ENCODE measurements around the gene LRRC56.
"Not testable (repeated sequence)": the region's sequence is repeated elsewhere in the genome, so short reads cannot be mapped to it uniquely, and the experiment has no call there.

The LRRC56 gene

GRCh38 chr11:565921-566509 is 28.7 kb downstream of the LRRC56 start:
- Histone ChIP-seq H3K4me3 (ENCODE audit: low read depth in 1 of 5, low read length in 5 of 5) (no peak overlapping the region), H3K4me1 (ENCODE audit: control insufficient read depth in 5 of 5, insufficient read depth in 5 of 5, low read length in 5 of 5) (peaks cover 2 to 27% (median 24%) of the 10 kb centered on the region in 5 donors), H3K36me3 (ENCODE audit: control insufficient read depth in 5 of 5, insufficient read depth in 5 of 5, low read length in 5 of 5) (peaks cover 0 to 3% (median 0%) of the 10 kb centered on the region in 5 donors), H3K27ac (ENCODE audit: low read depth, low read length) (no peak overlapping the region), H3K9ac (ENCODE audit: low read length in 5 of 5) (no peak overlapping the region), H3K9me3 (ENCODE audit: control insufficient read depth in 5 of 5, low read length in 5 of 5) (no peaks in the 10 kb centered on the region), H3K27me3 (ENCODE audit: control insufficient read depth in 5 of 5, insufficient read depth in 4 of 5, low read length in 5 of 5) (no peaks in the 10 kb centered on the region)

- Histone ChIP-seq H3K9ac (ENCODE audit: low read length in 5 of 5) (no peak overlapping the region), H3K27me3 (ENCODE audit: control insufficient read depth in 5 of 5, insufficient read depth in 4 of 5, low read length in 5 of 5) (peaks cover 0 to 4% (median 0%) of the 10 kb centered on the region in 5 donors), H3K27ac (ENCODE audit: low read depth, low read length) (no peak overlapping the region), H3K9me3 (ENCODE audit: control insufficient read depth in 5 of 5, low read length in 5 of 5) (no peaks in the 10 kb centered on the region), H3K4me3 (ENCODE audit: low read depth in 1 of 5, low read length in 5 of 5) (no peak overlapping the region), H3K36me3 (ENCODE audit: control insufficient read depth in 5 of 5, insufficient read depth in 5 of 5, low read length in 5 of 5) (peaks cover 0 to 3% (median 0%) of the 10 kb centered on the region in 5 donors), H3K4me1 (ENCODE audit: control insufficient read depth in 5 of 5, insufficient read depth in 5 of 5, low read length in 5 of 5) (peaks cover 2 to 17% (median 15%) of the 10 kb centered on the region in 5 donors)
These were observed 29.8 kb downstream of the LRRC56 start for GRCh38 chr11:567011-567628.

- Histone ChIP-seq H3K9me3 (ENCODE audit: control insufficient read depth in 5 of 5, low read length in 5 of 5) (no peaks in the 10 kb centered on the region), H3K9ac (ENCODE audit: low read length in 5 of 5) (peak overlapping the region in 1 of 5 donors; percentile 62), H3K27ac (ENCODE audit: low read depth, low read length) (no peak overlapping the region), H3K27me3 (ENCODE audit: control insufficient read depth in 5 of 5, insufficient read depth in 4 of 5, low read length in 5 of 5) (peaks cover 0 to 4% (median 0%) of the 10 kb centered on the region in 5 donors), H3K4me3 (ENCODE audit: low read depth in 1 of 5, low read length in 5 of 5) (peak overlapping the region in 4 of 5 donors; percentile 22 to 70 (median 36)), H3K36me3 (ENCODE audit: control insufficient read depth in 5 of 5, insufficient read depth in 5 of 5, low read length in 5 of 5) (peaks cover 0 to 3% (median 0%) of the 10 kb centered on the region in 5 donors), H3K4me1 (ENCODE audit: control insufficient read depth in 5 of 5, insufficient read depth in 5 of 5, low read length in 5 of 5) (peaks cover 2 to 17% (median 15%) of the 10 kb centered on the region in 5 donors)
These were observed 30.4 kb downstream of the LRRC56 start for GRCh38 chr11:567629-568292.

- Histone ChIP-seq H3K27me3 (ENCODE audit: control insufficient read depth in 5 of 5, insufficient read depth in 4 of 5, low read length in 5 of 5) (peaks cover 0 to 4% (median 0%) of the 10 kb centered on the region in 5 donors), H3K9me3 (ENCODE audit: control insufficient read depth in 5 of 5, low read length in 5 of 5) (no peaks in the 10 kb centered on the region), H3K27ac (ENCODE audit: low read depth, low read length) (no peak overlapping the region), H3K4me3 (ENCODE audit: low read depth in 1 of 5, low read length in 5 of 5) (peak overlapping the region in 4 of 5 donors; percentile 53 to 70 (median 66)), H3K4me1 (ENCODE audit: control insufficient read depth in 5 of 5, insufficient read depth in 5 of 5, low read length in 5 of 5) (peaks cover 2 to 17% (median 15%) of the 10 kb centered on the region in 5 donors), H3K9ac (ENCODE audit: low read length in 5 of 5) (peak overlapping the region in 4 of 5 donors; percentile 52 to 81 (median 70)), H3K36me3 (ENCODE audit: control insufficient read depth in 5 of 5, insufficient read depth in 5 of 5, low read length in 5 of 5) (peaks cover 0 to 3% (median 0%) of the 10 kb centered on the region in 5 donors)
These were observed 31.2 kb downstream of the LRRC56 start for GRCh38 chr11:568306-569157.

- Histone ChIP-seq H3K36me3 (ENCODE audit: control insufficient read depth in 5 of 5, insufficient read depth in 5 of 5, low read length in 5 of 5) (no peaks in the 10 kb centered on the region), H3K4me1 (ENCODE audit: control insufficient read depth in 5 of 5, insufficient read depth in 5 of 5, low read length in 5 of 5) (peaks cover 2 to 17% (median 15%) of the 10 kb centered on the region in 5 donors), H3K27ac (ENCODE audit: low read depth, low read length) (no peak overlapping the region), H3K27me3 (ENCODE audit: control insufficient read depth in 5 of 5, insufficient read depth in 4 of 5, low read length in 5 of 5) (peaks cover 0 to 4% (median 0%) of the 10 kb centered on the region in 5 donors), H3K9me3 (ENCODE audit: control insufficient read depth in 5 of 5, low read length in 5 of 5) (no peaks in the 10 kb centered on the region), H3K9ac (ENCODE audit: low read length in 5 of 5) (peak overlapping the region in 4 of 5 donors; percentile 52 to 81 (median 70)), H3K4me3 (ENCODE audit: low read depth in 1 of 5, low read length in 5 of 5) (peak overlapping the region; percentile 53 to 70 (median 64))
These were observed 32.0 kb downstream of the LRRC56 start for GRCh38 chr11:569158-569885.

- peaks cover 2 to 26% (median 22%) of the 10 kb centered on the region in 5 donors for H3K4me1 ChIP-seq (ENCODE audit: control insufficient read depth in 5 of 5, insufficient read depth in 5 of 5, low read length in 5 of 5)
- H3K27me3 ChIP-seq (ENCODE audit: control insufficient read depth in 5 of 5, insufficient read depth in 4 of 5, low read length in 5 of 5): peaks cover 0 to 5% (median 4%) of the 10 kb centered on the region in 5 donors
- H3K9ac ChIP-seq (ENCODE audit: low read length in 5 of 5): no peak overlapping the region
- no peaks in the 10 kb centered on the region for H3K36me3 ChIP-seq (ENCODE audit: control insufficient read depth in 5 of 5, insufficient read depth in 5 of 5, low read length in 5 of 5)
- no peak overlapping the region for H3K27ac ChIP-seq (ENCODE audit: low read depth, low read length)
- no peaks in the 10 kb centered on the region for H3K9me3 ChIP-seq (ENCODE audit: control insufficient read depth in 5 of 5, low read length in 5 of 5)
- H3K4me3 ChIP-seq (ENCODE audit: low read depth in 1 of 5, low read length in 5 of 5): no peak overlapping the region
These were observed 34.5 kb downstream of the LRRC56 start for GRCh38 chr11:571802-572185.

- Histone ChIP-seq H3K9me3 (ENCODE audit: control insufficient read depth in 5 of 5, low read length in 5 of 5) (no peaks in the 10 kb centered on the region), H3K27me3 (ENCODE audit: control insufficient read depth in 5 of 5, insufficient read depth in 4 of 5, low read length in 5 of 5) (peaks cover 0 to 5% (median 4%) of the 10 kb centered on the region in 5 donors), H3K4me1 (ENCODE audit: control insufficient read depth in 5 of 5, insufficient read depth in 5 of 5, low read length in 5 of 5) (peaks cover 14 to 34% (median 33%) of the 10 kb centered on the region in 5 donors), H3K27ac (ENCODE audit: low read depth, low read length) (no peak overlapping the region), H3K4me3 (ENCODE audit: low read depth in 1 of 5, low read length in 5 of 5) (no peak overlapping the region), H3K9ac (ENCODE audit: low read length in 5 of 5) (no peak overlapping the region), H3K36me3 (ENCODE audit: control insufficient read depth in 5 of 5, insufficient read depth in 5 of 5, low read length in 5 of 5) (no peaks in the 10 kb centered on the region)
These were observed 35.9 kb downstream of the LRRC56 start for GRCh38 chr11:573146-573759.

- H3K9me3 ChIP-seq (ENCODE audit: control insufficient read depth in 5 of 5, low read length in 5 of 5); H3K36me3 ChIP-seq (ENCODE audit: control insufficient read depth in 5 of 5, insufficient read depth in 5 of 5, low read length in 5 of 5); H3K27ac ChIP-seq (ENCODE audit: low read depth, low read length); H3K9ac ChIP-seq (ENCODE audit: low read length in 5 of 5); H3K4me3 ChIP-seq (ENCODE audit: low read depth in 1 of 5, low read length in 5 of 5); H3K27me3 ChIP-seq (ENCODE audit: control insufficient read depth in 5 of 5, insufficient read depth in 4 of 5, low read length in 5 of 5): not testable (repeated sequence)
- peaks cover 16 to 39% (median 35%) of the 10 kb centered on the region in 5 donors for H3K4me1 ChIP-seq (ENCODE audit: control insufficient read depth in 5 of 5, insufficient read depth in 5 of 5, low read length in 5 of 5)
These were observed 36.8 kb downstream of the LRRC56 start for GRCh38 chr11:574031-574570.

Data from subcutaneous abdominal adipose tissue (tissue), 5 donors.